PC-9 (cell line): ENCODE results near the gene KIFBP.

Experiments used
- CTCF ChIP-seq: fragments of 200-600 bp; sonication (generic); conservative IDR thresholded peaks from 2 replicates; pipeline ENCODE4 v1.6.1; 2017; ENCODE audit warnings: mixed run types, antibody characterized with exemption, mild to moderate bottlenecking, moderate library complexity
- EZH2 ChIP-seq: fragments of 200-600 bp; sonication (generic); IDR thresholded peaks from 2 replicates; pipeline ENCODE4 v1.8.0; 2017; ENCODE audit warnings: antibody characterized with exemption, low read depth

GRCh38 chr10:68955355-68955831, 33.2 kb upstream of the KIFBP start:
- TF ChIP-seq CTCF (no peak), EZH2 (no peak)
